Activated T-cell treated with anti-CD3 and anti-CD28 coated beads, Interleukin-2, amount 50 U/mL, for 72 hours (primary cell): ENCODE data around the gene SEPTIN8. TPM values are rescaled to one million over a fixed set of nuclear protein-coding genes. Genes with fewer than 3 reads are reported as not detected.

Experiments
- total RNA-seq, 2 donors: library from RNA; stranded (reverse); gene quantifications; one replicate each; pipeline ENCODE4 v1.2.3, GENCODE V29; 2022

Gene SEPTIN8
- total RNA-seq, 2 donors from 2014 or later = 24.7 to 26.4 TPM

Other genes starting within 250 kb of the SEPTIN8 start
- gene IL5, start 233.7 kb downstream of the SEPTIN8 start, total RNA-seq = 1 to 10 TPM; 1.3 to 2.1 TPM
- gene RAD50, start 220.3 kb downstream of the SEPTIN8 start, total RNA-seq = 10 to 100 TPM; 42.1 to 46.1 TPM
- gene IL13, start 119.1 kb downstream of the SEPTIN8 start, total RNA-seq = 10 to 100 TPM in 1 of 2 donors, 1 to 10 TPM in 1; 8.0 to 16.3 TPM
- 1 to 10 TPM; 1.2 to 1.5 TPM for gene IL4, start 103.2 kb downstream of the SEPTIN8 start, total RNA-seq
- gene KIF3A, start 39.7 kb downstream of the SEPTIN8 start, total RNA-seq = 10 to 100 TPM; 20.0 to 26.9 TPM
- 1 to 10 TPM; 3.4 to 4.6 TPM for gene CCNI2, start 29.8 kb downstream of the SEPTIN8 start, total RNA-seq
- not detected for gene SOWAHA, start 36.1 kb upstream of the SEPTIN8 start, total RNA-seq
- gene SHROOM1, start 53.4 kb upstream of the SEPTIN8 start, total RNA-seq = 1 to 10 TPM; 1.1 to 2.1 TPM
- 1 to 10 TPM; 1.9 to 2.8 TPM for gene GDF9, start 89.2 kb upstream of the SEPTIN8 start, total RNA-seq
- gene UQCRQ, start 89.4 kb upstream of the SEPTIN8 start, total RNA-seq = 100 to 1,000 TPM; 189 TPM
- gene LEAP2, start 96.4 kb upstream of the SEPTIN8 start, total RNA-seq = 1 to 10 TPM; 5.0 to 7.2 TPM
- 10 to 100 TPM; 33.6 to 34.9 TPM for gene AFF4, start 186.4 kb upstream of the SEPTIN8 start, total RNA-seq
- gene ZCCHC10, start 249.3 kb upstream of the SEPTIN8 start, total RNA-seq = 10 to 100 TPM; 23.7 to 30.6 TPM